Measurements from ENCODE around the gene BMERB1.

Gene BMERB1

DNA sequence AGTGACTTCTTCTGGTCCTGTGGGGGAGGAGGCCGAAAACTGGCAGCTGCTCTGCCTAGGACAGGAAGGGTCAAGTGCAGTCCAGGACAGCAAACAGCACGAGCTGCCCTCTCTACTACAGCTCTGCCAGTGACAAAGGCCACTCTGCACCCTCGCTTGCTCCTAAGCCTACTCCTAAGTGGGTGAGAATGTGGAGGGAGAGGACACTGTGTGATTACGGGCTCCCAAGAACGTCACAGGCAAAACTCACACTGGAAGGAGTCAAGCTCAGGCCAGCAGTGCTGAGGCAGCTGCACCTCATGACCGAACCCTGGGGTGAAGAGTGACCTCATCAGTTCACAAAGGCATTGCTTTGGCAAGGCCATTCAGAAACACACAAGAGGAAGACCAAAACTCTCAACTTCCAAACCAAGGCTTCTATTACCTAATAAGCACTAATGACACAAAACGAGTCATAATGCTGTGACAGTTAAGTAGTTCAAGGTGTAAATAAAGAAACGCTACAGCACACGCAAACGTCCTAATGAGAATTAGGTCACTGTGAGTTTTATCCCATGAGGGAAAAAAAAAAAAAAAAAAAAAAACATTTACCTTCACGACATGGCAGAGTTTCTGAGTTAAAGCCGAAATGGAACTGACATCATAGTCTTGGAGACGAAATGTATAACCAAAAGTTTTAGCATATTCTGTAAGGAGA is 173.5 kb downstream of the BMERB1 start:
- no peak overlapping the region for H3K4me3 ChIP-seq (ENCODE audit: low read depth, low read length)
- H3K27me3 ChIP-seq (ENCODE audit: insufficient read depth, low read depth, severe bottlenecking), result no peaks in the 10 kb centered on the region
- H3K36me3 ChIP-seq, result peaks cover 92% of the 10 kb centered on the region
- DNase-seq, result no peak
- TF ChIP-seq, protein P1, sequence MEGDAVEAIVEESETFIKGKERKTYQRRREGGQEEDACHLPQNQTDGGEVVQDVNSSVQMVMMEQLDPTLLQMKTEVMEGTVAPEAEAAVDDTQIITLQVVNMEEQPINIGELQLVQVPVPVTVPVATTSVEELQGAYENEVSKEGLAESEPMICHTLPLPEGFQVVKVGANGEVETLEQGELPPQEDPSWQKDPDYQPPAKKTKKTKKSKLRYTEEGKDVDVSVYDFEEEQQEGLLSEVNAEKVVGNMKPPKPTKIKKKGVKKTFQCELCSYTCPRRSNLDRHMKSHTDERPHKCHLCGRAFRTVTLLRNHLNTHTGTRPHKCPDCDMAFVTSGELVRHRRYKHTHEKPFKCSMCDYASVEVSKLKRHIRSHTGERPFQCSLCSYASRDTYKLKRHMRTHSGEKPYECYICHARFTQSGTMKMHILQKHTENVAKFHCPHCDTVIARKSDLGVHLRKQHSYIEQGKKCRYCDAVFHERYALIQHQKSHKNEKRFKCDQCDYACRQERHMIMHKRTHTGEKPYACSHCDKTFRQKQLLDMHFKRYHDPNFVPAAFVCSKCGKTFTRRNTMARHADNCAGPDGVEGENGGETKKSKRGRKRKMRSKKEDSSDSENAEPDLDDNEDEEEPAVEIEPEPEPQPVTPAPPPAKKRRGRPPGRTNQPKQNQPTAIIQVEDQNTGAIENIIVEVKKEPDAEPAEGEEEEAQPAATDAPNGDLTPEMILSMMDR (IDR thresholded peaks at IDR 0.05; ENCODE audit: low read depth, low read length), result no peak
- H3K27ac ChIP-seq, result no peak overlapping the region
- no peaks in the 10 kb centered on the region for H3K9me3 ChIP-seq (ENCODE audit: severe bottlenecking)

DNA sequence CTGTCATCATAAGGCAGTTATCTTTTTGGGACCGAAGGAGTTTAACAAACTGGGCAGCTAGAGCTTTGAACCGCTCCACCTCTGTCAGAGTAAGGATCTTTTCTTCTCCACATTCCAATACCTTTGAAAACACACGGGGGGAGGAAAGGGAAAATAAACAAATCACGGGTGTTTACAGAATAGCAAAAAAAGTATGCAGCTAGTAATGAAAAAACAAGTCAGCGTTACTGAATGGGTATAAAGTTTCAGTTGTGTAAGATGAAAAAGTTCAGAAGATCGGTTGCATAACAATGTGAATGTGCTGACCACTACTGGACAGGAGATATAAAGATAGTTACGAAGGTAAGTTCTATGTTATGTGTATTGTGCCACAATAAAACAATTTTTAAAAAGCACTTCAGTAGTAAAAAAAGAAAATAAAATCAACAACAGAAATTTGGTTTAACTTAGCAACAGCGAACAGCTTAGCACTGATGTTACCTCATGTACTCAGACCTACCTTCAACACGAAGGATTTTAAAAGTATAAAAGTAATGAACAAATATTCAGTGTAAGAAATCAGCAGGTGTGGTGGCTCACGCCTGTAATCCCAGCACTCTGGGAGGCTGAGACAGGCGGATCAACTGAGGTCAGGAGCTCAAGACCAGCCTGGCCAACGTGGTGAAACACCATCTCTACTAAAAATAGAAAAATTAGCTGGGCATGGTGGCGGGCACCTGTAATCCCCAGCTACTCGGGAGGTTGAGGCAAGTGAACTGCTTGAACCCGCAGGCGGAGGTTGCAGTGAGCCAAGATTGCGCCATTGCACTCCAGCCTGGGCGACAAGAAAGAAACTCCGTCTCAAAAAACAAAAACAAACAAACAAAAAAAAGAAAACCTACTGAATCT is 174.3 kb downstream of the BMERB1 start:
- no peaks in the 10 kb centered on the region for H3K9me3 ChIP-seq (ENCODE audit: severe bottlenecking)
- no peak overlapping the region for H3K4me3 ChIP-seq (ENCODE audit: low read depth, low read length)
- no peak for DNase-seq
- H3K27ac ChIP-seq, result no peak overlapping the region
- TF ChIP-seq, protein P1 (IDR thresholded peaks at IDR 0.05; ENCODE audit: low read depth, low read length), result no peak
- peaks cover 89% of the 10 kb centered on the region for H3K36me3 ChIP-seq
- H3K27me3 ChIP-seq (ENCODE audit: insufficient read depth, low read depth, severe bottlenecking), result no peaks in the 10 kb centered on the region

DNA sequence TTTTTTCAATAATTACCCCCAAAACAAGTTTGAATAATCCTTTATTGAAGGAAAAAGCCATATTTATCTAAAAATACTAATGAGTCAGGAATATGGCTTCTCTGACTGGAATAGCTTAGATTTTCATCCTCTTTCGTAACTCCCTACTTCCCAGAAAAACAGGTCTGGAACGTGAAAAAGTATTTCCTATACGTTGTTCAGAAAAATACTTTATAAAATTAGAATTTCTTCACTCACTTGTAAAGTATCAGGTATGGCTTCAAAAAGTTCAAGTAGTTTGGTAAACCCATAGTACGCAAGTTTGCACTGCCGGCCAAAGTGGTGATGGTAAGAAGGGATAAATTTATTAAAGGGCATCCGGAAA is 174.9 kb downstream of the BMERB1 start:
- TF ChIP-seq, protein P1 (IDR thresholded peaks at IDR 0.05; ENCODE audit: low read depth, low read length), result no peak
- Histone ChIP-seq H3K9me3 (ENCODE audit: severe bottlenecking) (no peaks in the 10 kb centered on the region), H3K27me3 (ENCODE audit: insufficient read depth, low read depth, severe bottlenecking) (no peaks in the 10 kb centered on the region), H3K4me3 (ENCODE audit: low read depth, low read length) (no peak overlapping the region), H3K36me3 (peaks cover 87% of the 10 kb centered on the region), H3K27ac (no peak overlapping the region)
- no peak for DNase-seq

DNA sequence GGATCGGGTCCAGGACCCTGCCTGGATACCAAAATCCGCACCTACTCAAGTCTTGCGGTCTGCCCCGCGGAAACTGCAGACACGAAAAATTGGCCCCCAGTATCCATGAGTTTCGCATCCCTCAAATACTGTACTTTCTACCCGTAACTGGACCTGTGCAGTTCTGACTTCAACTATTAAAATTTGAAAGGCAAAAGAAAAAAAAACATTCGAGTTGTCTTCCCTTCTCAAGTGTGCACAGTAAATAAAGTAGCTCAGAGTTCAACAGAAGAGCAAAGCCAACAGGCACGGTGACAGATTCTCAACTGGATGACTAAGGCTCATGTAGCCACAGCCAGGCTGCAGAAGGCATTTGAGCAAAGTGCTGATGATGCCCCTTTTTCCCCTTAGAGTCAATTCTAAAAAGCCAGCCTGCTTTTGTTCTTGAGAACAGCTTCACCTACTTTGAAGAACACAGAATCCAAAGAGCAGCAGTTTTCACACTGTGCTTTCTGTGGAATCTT is 176.0 kb downstream of the BMERB1 start:
- Histone ChIP-seq H3K36me3 (peaks cover 87% of the 10 kb centered on the region), H3K4me3 (ENCODE audit: low read depth, low read length) (no peak overlapping the region), H3K9me3 (ENCODE audit: severe bottlenecking) (no peaks in the 10 kb centered on the region), H3K27me3 (ENCODE audit: insufficient read depth, low read depth, severe bottlenecking) (no peaks in the 10 kb centered on the region), H3K27ac (no peak overlapping the region)
- no peak for DNase-seq
- TF ChIP-seq, protein P1 (IDR thresholded peaks at IDR 0.05; ENCODE audit: low read depth, low read length), result no peak

DNA sequence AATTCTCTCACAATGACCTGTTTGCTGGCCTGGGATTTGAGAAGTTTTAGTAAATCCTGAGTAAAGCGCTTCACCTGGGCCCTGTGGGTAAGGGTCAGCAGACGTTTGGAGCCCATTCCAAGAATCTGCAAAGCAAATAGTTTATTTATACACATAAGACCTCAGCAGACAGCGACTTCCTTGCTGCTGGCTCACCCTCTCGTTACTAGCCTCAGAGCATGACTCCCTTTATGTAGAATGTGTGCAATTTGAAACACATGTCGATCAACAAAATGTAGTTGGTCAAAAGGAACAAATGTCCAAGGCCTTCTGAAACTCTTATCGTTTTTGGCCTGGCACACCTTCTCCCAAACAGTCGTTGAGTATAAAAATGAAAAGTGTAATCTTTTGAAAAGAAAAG is 177.2 kb downstream of the BMERB1 start:
- H3K36me3 ChIP-seq, result peaks cover 90% of the 10 kb centered on the region
- H3K27me3 ChIP-seq (ENCODE audit: insufficient read depth, low read depth, severe bottlenecking), result no peaks in the 10 kb centered on the region
- no peaks in the 10 kb centered on the region for H3K9me3 ChIP-seq (ENCODE audit: severe bottlenecking)
- no peak overlapping the region for H3K27ac ChIP-seq
- no peak overlapping the region for H3K4me3 ChIP-seq (ENCODE audit: low read depth, low read length)
- TF ChIP-seq, protein P1 (IDR thresholded peaks at IDR 0.05; ENCODE audit: low read depth, low read length), result no peak
- no peak for DNase-seq
